DMS114 treated with DMSO at 0.1 percent for 48 hours (cell line): ENCODE results near the gene SYNCRIP.
"Not testable (repeated sequence)": the region's sequence is repeated elsewhere in the genome, so short reads cannot be mapped to it uniquely, and the experiment has no call there.

Source experiments
- DNase-seq: peaks from one replicate; lab custom pipeline; 2025; ENCODE audit not compliant: unreplicated experiment; lab: John Stamatoyannopoulos, UW

SYNCRIP gene

GRCh38 chr6:85670573-85670972 lies 27.9 kb upstream of the SYNCRIP start:
- no peak for DNase-seq

GRCh38 chr6:85669735-85670194 lies 27.1 kb upstream of the SYNCRIP start:
- DNase-seq, result no peak

- no peak for DNase-seq
Observed at GRCh38 chr6:85662251-85662650, 19.6 kb upstream of the SYNCRIP start.

- DNase-seq, result no peak
Observed at GRCh38 chr6:85660181-85660611, 17.5 kb upstream of the SYNCRIP start.

GRCh38 chr6:85650606-85651005 lies 7.9 kb upstream of the SYNCRIP start:
- no peak for DNase-seq

GRCh38 chr6:85644279-85644762 lies 1.6 kb upstream of the SYNCRIP start:
- DNase-seq, result no peak

- DNase-seq, result peak; percentile 59
Observed at GRCh38 chr6:85643537-85644278, 1.0 kb upstream of the SYNCRIP start.

- DNase-seq, result peak; percentile 20
Observed at GRCh38 chr6:85641897-85642773, 551 bp downstream of the SYNCRIP start.

- DNase-seq, result no peak
Observed at GRCh38 chr6:85641522-85641896, 1.2 kb downstream of the SYNCRIP start.

- no peak for DNase-seq
Observed at GRCh38 chr6:85640821-85641220, 1.9 kb downstream of the SYNCRIP start.

GRCh38 chr6:85637579-85637978 lies 5.1 kb downstream of the SYNCRIP start:
- no peak for DNase-seq

GRCh38 chr6:85632164-85632942 lies 10.3 kb downstream of the SYNCRIP start:
- DNase-seq, result no peak

GRCh38 chr6:85631117-85631516 lies 11.6 kb downstream of the SYNCRIP start:
- DNase-seq, result not testable (repeated sequence)

- DNase-seq, result no peak
Observed at GRCh38 chr6:85628353-85628752, 14.3 kb downstream of the SYNCRIP start.

- no peak for DNase-seq
Observed at GRCh38 chr6:85620308-85620707, 22.4 kb downstream of the SYNCRIP start.

GRCh38 chr6:85614780-85615179 lies 27.9 kb downstream of the SYNCRIP start:
- DNase-seq, result no peak

GRCh38 chr6:85612690-85613474 lies 29.8 kb downstream of the SYNCRIP start:
- no peak for DNase-seq

- no peak for DNase-seq
Observed at GRCh38 chr6:85610182-85610895, 32.3 kb downstream of the SYNCRIP start.

GRCh38 chr6:85602100-85602499 lies 40.6 kb downstream of the SYNCRIP start:
- no peak for DNase-seq
